HepG2 (cell line): ENCODE data around the gene KXD1. TPM values are rescaled to one million over a fixed set of nuclear protein-coding genes. Genes with fewer than 3 reads are reported as not detected.

Experiments used
- AHR ChIP-seq: IDR thresholded peaks from 2 replicates; pipeline ENCODE4 v1.6.1; 2018; ENCODE audit warnings: missing genetic modification reagents, missing compliant biosample characterization
- CREB3 ChIP-seq: sonication (generic); formaldehyde crosslinking; IDR thresholded peaks from 2 replicates; pipeline ENCODE4 v1.5.0; 2020; ENCODE audit warnings: missing genetic modification reagents
- HDAC1 ChIP-seq: sonication (generic); formaldehyde crosslinking; IDR thresholded peaks from 2 replicates; pipeline ENCODE4 v1.5.1; 2020; ENCODE audit warnings: mild to moderate bottlenecking, missing genetic modification reagents
- KLF12 ChIP-seq: sonication (generic); formaldehyde crosslinking; IDR thresholded peaks from 2 replicates; pipeline ENCODE4 v1.4.0; 2020; ENCODE audit warnings: missing genetic modification reagents, borderline replicate concordance
- NCOA2 ChIP-seq: sonication (generic); formaldehyde crosslinking; IDR thresholded peaks from 2 replicates; pipeline ENCODE4 v1.8.0; 2022; ENCODE audit warnings: inconsistent platforms
- POGZ ChIP-seq: sonication (generic); formaldehyde crosslinking; IDR thresholded peaks from 2 replicates; pipeline ENCODE4 v1.4.0; 2020; ENCODE audit warnings: mild to moderate bottlenecking, missing genetic modification reagents
- RBFOX2 ChIP-seq: fragments of 200-400 bp; formaldehyde crosslinking; IDR thresholded peaks from 2 replicates; pipeline ENCODE4 v1.6.1; 2017; ENCODE audit warnings: low read depth, mild to moderate bottlenecking, low read length
- TCF12 ChIP-seq, 2 experiments: fragments of 450-650 bp in 1 of 2; sonication (generic) in 1 of 2; formaldehyde crosslinking in 1 of 2; IDR thresholded peaks; 2 replicates each; pipeline versions ENCODE4 v1.6.1 to v1.8.0; 2017 to 2022; ENCODE audit warnings: antibody characterized with exemption in 1 of 2, mild to moderate bottlenecking in 1 of 2, missing genetic modification reagents in 1 of 2, moderate library complexity in 1 of 2
- TFAP4 ChIP-seq: sonication (generic); IDR thresholded peaks from 2 replicates; pipeline ENCODE4 v1.6.1; 2016; ENCODE audit warnings: low read depth, borderline replicate concordance
- THYN1 ChIP-seq: sonication (generic); formaldehyde crosslinking; IDR thresholded peaks from 2 replicates; pipeline ENCODE4 v1.8.1; 2023; ENCODE audit warnings: low read depth, mild to moderate bottlenecking, moderate library complexity, missing genetic modification reagents, borderline replicate concordance
- ZMYM3 ChIP-seq: sonication (generic); formaldehyde crosslinking; IDR thresholded peaks from 2 replicates; pipeline ENCODE4 v1.5.1; 2020; ENCODE audit warnings: mild to moderate bottlenecking, missing genetic modification reagents
- ZNF317 ChIP-seq: sonication (generic); formaldehyde crosslinking; IDR thresholded peaks from 2 replicates; pipeline ENCODE4 v1.5.0; 2020; ENCODE audit warnings: mild to moderate bottlenecking, missing genetic modification reagents
- ZNF451 ChIP-seq: sonication (generic); formaldehyde crosslinking; IDR thresholded peaks from 2 replicates; pipeline ENCODE4 v1.5.0; 2020; ENCODE audit warnings: mild to moderate bottlenecking, missing genetic modification reagents
- ZNF580 ChIP-seq: IDR thresholded peaks from 2 replicates; pipeline ENCODE4 v1.6.1; 2016; ENCODE audit warnings: low read depth, borderline replicate concordance
- ZNF740 ChIP-seq: sonication (generic); formaldehyde crosslinking; IDR thresholded peaks from 2 replicates; pipeline ENCODE4 v1.4.0; 2020; ENCODE audit warnings: missing genetic modification reagents
- polyA plus RNA-seq, 8 experiments: library from polyadenylated mRNA; depleted of rRNA in 3 of 8; stranded (reverse) in 7 of 8; unstranded in 1 of 8; fragments of >200 nt; fragmentation: Illumina TruSeq in 4 of 8; extraction: Trizol in 4 of 8; gene quantifications; 2 replicates each; pipeline versions ENCODE4 v1.2.1 to v1.2.3, GENCODE V29; 2011 to 2016; ENCODE audit warnings: low read depth in 4 of 8, missing spikeins in 1 of 8, mixed read lengths in 1 of 8; ENCODE audit not compliant: insufficient read depth in 1 of 8
- total RNA-seq, 5 experiments: library from RNA; depleted of rRNA; stranded (reverse); fragments of >200 nt; fragmentation: Illumina TruSeq; extraction: Trizol; gene quantifications; 2 replicates each; pipeline ENCODE4 v1.2.3, GENCODE V29; 2016; ENCODE audit warnings: low read depth in 1 of 5
- TF ChIP-seq, protein P1 (sequence below): IDR thresholded peaks from 2 replicates; pipeline ENCODE4 v1.6.1; 2018; ENCODE audit warnings: missing genetic modification reagents
- TF ChIP-seq, protein P2 (sequence below): IDR thresholded peaks from 2 replicates; pipeline ENCODE4 v1.6.1; 2016; ENCODE audit warnings: low read depth, control low read depth
- TF ChIP-seq, protein P3 (sequence below): sonication (generic); formaldehyde crosslinking; IDR thresholded peaks from 2 replicates; pipeline ENCODE4 v1.5.1; 2020; ENCODE audit warnings: missing genetic modification reagents, mild to moderate bottlenecking, borderline replicate concordance

KXD1 gene
- total and polyA plus RNA-seq, 2 of the 13 experiments (the other 11 are each of a cell fraction or from before 2014, with no cell fraction given): 44.6 to 143 TPM

- TF ChIP-seq, protein P1, sequence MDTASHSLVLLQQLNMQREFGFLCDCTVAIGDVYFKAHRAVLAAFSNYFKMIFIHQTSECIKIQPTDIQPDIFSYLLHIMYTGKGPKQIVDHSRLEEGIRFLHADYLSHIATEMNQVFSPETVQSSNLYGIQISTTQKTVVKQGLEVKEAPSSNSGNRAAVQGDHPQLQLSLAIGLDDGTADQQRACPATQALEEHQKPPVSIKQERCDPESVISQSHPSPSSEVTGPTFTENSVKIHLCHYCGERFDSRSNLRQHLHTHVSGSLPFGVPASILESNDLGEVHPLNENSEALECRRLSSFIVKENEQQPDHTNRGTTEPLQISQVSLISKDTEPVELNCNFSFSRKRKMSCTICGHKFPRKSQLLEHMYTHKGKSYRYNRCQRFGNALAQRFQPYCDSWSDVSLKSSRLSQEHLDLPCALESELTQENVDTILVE (CRISPR knock-in tag): peak; percentile 82; the same call in 1 of the 2 replicates
- peak; percentile 94 for TF ChIP-seq HDAC1
- TF ChIP-seq NCOA2 (CRISPR knock-in tag): peak; percentile 84
- TF ChIP-seq, protein P2, sequence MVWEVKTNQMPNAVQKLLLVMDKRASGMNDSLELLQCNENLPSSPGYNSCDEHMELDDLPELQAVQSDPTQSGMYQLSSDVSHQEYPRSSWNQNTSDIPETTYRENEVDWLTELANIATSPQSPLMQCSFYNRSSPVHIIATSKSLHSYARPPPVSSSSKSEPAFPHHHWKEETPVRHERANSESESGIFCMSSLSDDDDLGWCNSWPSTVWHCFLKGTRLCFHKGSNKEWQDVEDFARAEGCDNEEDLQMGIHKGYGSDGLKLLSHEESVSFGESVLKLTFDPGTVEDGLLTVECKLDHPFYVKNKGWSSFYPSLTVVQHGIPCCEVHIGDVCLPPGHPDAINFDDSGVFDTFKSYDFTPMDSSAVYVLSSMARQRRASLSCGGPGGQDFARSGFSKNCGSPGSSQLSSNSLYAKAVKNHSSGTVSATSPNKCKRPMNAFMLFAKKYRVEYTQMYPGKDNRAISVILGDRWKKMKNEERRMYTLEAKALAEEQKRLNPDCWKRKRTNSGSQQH (CRISPR knock-in tag): peak; percentile 61; the same call in 1 of the 2 replicates
- TF ChIP-seq RBFOX2: peak; percentile 73
- TF ChIP-seq TFAP4: peak; percentile 55; the same call in 1 of the 2 replicates
- peak; percentile 42; the same call in 1 of the 2 replicates for TF ChIP-seq ZNF317
- no peak for TF ChIP-seq TCF12 (IDR thresholded peaks at IDR 0.05)
- peak; percentile 77 for TF ChIP-seq TCF12 (CRISPR knock-in tag; IDR thresholded peaks at IDR 0.05)
- TF ChIP-seq POGZ: peak; percentile 36
- peak; percentile 94 for TF ChIP-seq ZNF740
- peak; percentile 73 for TF ChIP-seq ZMYM3 (CRISPR knock-in tag)
- TF ChIP-seq ZNF580 (CRISPR knock-in tag): peak; percentile 58; the same call in 1 of the 2 replicates
- TF ChIP-seq ZNF451 (CRISPR knock-in tag): peak; percentile 29; the same call in 1 of the 2 replicates
- 0 out of 2 replicates have a peak, but pooled peaks have one; percentile 47 for TF ChIP-seq AHR (CRISPR knock-in tag)
- peak; percentile 49; the same call in 1 of the 2 replicates for TF ChIP-seq KLF12
- TF ChIP-seq CREB3: no peak
- TF ChIP-seq, protein P3, sequence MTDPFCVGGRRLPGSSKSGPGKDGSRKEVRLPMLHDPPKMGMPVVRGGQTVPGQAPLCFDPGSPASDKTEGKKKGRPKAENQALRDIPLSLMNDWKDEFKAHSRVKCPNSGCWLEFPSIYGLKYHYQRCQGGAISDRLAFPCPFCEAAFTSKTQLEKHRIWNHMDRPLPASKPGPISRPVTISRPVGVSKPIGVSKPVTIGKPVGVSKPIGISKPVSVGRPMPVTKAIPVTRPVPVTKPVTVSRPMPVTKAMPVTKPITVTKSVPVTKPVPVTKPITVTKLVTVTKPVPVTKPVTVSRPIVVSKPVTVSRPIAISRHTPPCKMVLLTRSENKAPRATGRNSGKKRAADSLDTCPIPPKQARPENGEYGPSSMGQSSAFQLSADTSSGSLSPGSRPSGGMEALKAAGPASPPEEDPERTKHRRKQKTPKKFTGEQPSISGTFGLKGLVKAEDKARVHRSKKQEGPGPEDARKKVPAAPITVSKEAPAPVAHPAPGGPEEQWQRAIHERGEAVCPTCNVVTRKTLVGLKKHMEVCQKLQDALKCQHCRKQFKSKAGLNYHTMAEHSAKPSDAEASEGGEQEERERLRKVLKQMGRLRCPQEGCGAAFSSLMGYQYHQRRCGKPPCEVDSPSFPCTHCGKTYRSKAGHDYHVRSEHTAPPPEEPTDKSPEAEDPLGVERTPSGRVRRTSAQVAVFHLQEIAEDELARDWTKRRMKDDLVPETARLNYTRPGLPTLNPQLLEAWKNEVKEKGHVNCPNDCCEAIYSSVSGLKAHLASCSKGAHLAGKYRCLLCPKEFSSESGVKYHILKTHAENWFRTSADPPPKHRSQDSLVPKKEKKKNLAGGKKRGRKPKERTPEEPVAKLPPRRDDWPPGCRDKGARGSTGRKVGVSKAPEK (CRISPR knock-in tag): peak; percentile 88; the same call in 1 of the 2 replicates
- TF ChIP-seq THYN1 (CRISPR knock-in tag): 0 out of 2 replicates have a peak, but pooled peaks have one; percentile 82
Observed at GRCh38 chr19:18610556-18611326, 53.1 kb downstream of the KXD1 start (continued).
